B cell (primary cell): Measurements from ENCODE around the gene ARAP2. TPM values are rescaled to one million over a fixed set of nuclear protein-coding genes. Genes with fewer than 3 reads are reported as not detected.

Experiments
- ATAC-seq: fragments of 200-7000 bp; cut with Tn5 transposase; one replicate; pipeline ENCODE4 v1.10.0; 2021; ENCODE audit warnings: low read depth, mild to moderate bottlenecking, moderate number of reproducible peaks, moderate library complexity
- CTCF ChIA-PET: fragments of 350-600 bp; sonication (Branson Sonifier 250); formaldehyde crosslinking; loops from one replicate; lab custom pipeline; 2021; ENCODE audit warnings: antibody characterized with exemption, inconsistent platforms; lab: Charles Lee
- POLR2A ChIA-PET: fragments of 350-600 bp; sonication (Branson Sonifier 250); formaldehyde crosslinking; loops from one replicate; lab custom pipeline; 2021; ENCODE audit warnings: antibody characterized with exemption; lab: Charles Lee
- DNase-seq: peaks from one replicate; pipeline ENCODE4 v3.0.0; 2013
- H2AFZ ChIP-seq: 2 replicates; pipeline ENCODE4 v1.6.1; 2012; ENCODE audit warnings: mild to moderate bottlenecking, low read depth, low read length; ENCODE audit not compliant: insufficient read depth, poor library complexity, severe bottlenecking
- H3K27ac ChIP-seq, 2 donors: 1 replicate in 1 of 2; 2 replicates in 1 of 2; pipeline ENCODE4 v1.5.1; 2012 to 2013; ENCODE audit warnings: low read length in 2 of 2, mild to moderate bottlenecking in 2 of 2, moderate library complexity in 1 of 2
- H3K27me3 ChIP-seq, 4 experiments: fragments of 200-600 bp in 1 of 4; sonication (generic) in 1 of 4; replicated peaks in 1 of 4; 1 replicate in 2 of 4; 2 replicates in 2 of 4; pipeline versions ENCODE4 v1.6.1 to v1.7.0; 2013 to 2016; ENCODE audit warnings: low read length in 3 of 4, mild to moderate bottlenecking in 2 of 4, mixed read lengths in 1 of 4, moderate library complexity in 1 of 4; ENCODE audit not compliant: insufficient read depth in 4 of 4, control insufficient read depth in 3 of 4; ENCODE audit errors: control extremely low read depth in 1 of 4
- H3K36me3 ChIP-seq, 2 experiments: replicated peaks in 1 of 2; 1 replicate in 1 of 2; 2 replicates in 1 of 2; pipeline versions ENCODE4 v1.6.1 to v1.7.1; 2013; ENCODE audit warnings: low read length in 1 of 2; ENCODE audit not compliant: insufficient read depth in 2 of 2, control insufficient read depth in 1 of 2; ENCODE audit errors: control extremely low read depth in 1 of 2, extremely low read depth in 1 of 2
- H3K4me1 ChIP-seq, 2 donors: fragments of 200-600 bp in 1 of 2; sonication (generic) in 1 of 2; 1 replicate in 1 of 2; 2 replicates in 1 of 2; pipeline versions ENCODE4 v1.5.1 to v1.6.1; 2013 to 2017; ENCODE audit warnings: low read length in 2 of 2; ENCODE audit not compliant: control insufficient read depth in 2 of 2, insufficient read depth in 2 of 2
- H3K4me2 ChIP-seq: replicated peaks from 2 replicates; pipeline ENCODE3; 2012; ENCODE audit warnings: mild to moderate bottlenecking, low read depth, low read length; ENCODE audit not compliant: poor library complexity, severe bottlenecking
- H3K4me3 ChIP-seq, 5 experiments: fragments of 200-600 bp in 1 of 5; sonication (generic) in 1 of 5; 1 replicate in 3 of 5; 2 replicates in 2 of 5; pipeline versions ENCODE4 v1.5.1 to v1.7.0; 2011 to 2016; ENCODE audit warnings: low read length in 4 of 5, mild to moderate bottlenecking in 4 of 5, low read depth in 2 of 5, control low read depth in 1 of 5, moderate library complexity in 1 of 5; ENCODE audit not compliant: insufficient read depth in 1 of 5; ENCODE audit errors: control extremely low read depth in 1 of 5, extremely low read depth in 1 of 5
- H3K79me2 ChIP-seq: fragments of 200-600 bp; sonication (generic); one replicate; pipeline ENCODE4 v1.6.0; 2016; ENCODE audit warnings: low read length; ENCODE audit not compliant: control insufficient read depth, insufficient read depth
- H3K9ac ChIP-seq: fragments of 200-600 bp; sonication (generic); 2 replicates; pipeline ENCODE4 v1.6.1; 2017; ENCODE audit warnings: mild to moderate bottlenecking, low read length, moderate library complexity
- H3K9me3 ChIP-seq, 3 donors: one replicate each; pipeline versions ENCODE4 v1.6.1 to v1.7.1; 2013; ENCODE audit warnings: low read length in 2 of 3; ENCODE audit not compliant: control insufficient read depth in 2 of 3, insufficient read depth in 1 of 3; ENCODE audit errors: control extremely low read depth in 1 of 3
- H4K20me1 ChIP-seq: 2 replicates; pipeline ENCODE4 v1.6.0; 2012; ENCODE audit warnings: mild to moderate bottlenecking, low read length; ENCODE audit not compliant: insufficient read depth, control insufficient read depth, poor library complexity, severe bottlenecking
- H3K27ac Mint-ChIP-seq: one replicate; pipeline ENCODE4 v1.8.0; 2021; ENCODE audit warnings: mixed read lengths
- H3K27me3 Mint-ChIP-seq: one replicate; pipeline ENCODE4 v1.8.0; 2021; ENCODE audit warnings: mixed read lengths
- H3K4me1 Mint-ChIP-seq: one replicate; pipeline ENCODE4 v1.8.0; 2021; ENCODE audit warnings: mixed read lengths
- H3K4me3 Mint-ChIP-seq: one replicate; pipeline ENCODE4 v1.8.0; 2021; ENCODE audit warnings: mixed read lengths
- H3K9me3 Mint-ChIP-seq: one replicate; pipeline ENCODE4 v1.8.0; 2022; ENCODE audit warnings: mixed read lengths; ENCODE audit not compliant: insufficient read depth
- CTCF ChIP-seq: fragments of 200-600 bp; IDR thresholded peaks from one replicate; pipeline ENCODE4 v1.8.0; 2022; ENCODE audit warnings: antibody characterized with exemption, mild to moderate bottlenecking
- EZH2 ChIP-seq: IDR thresholded peaks from 2 replicates; pipeline ENCODE4 v1.6.1; 2012; ENCODE audit warnings: borderline replicate concordance, low read depth, mild to moderate bottlenecking, moderate library complexity, low read length; ENCODE audit not compliant: insufficient read depth, poor library complexity, severe bottlenecking
- WGBS: methylation state at CpG from one replicate; pipeline ENCODE4 v1.1.5; 2013; ENCODE audit warnings: missing lambda C conversion rate; ENCODE audit not compliant: insufficient coverage; 5-methylcytosine and 5-hydroxymethylcytosine counted together
- intact Hi-C: fragments of 100-400 bp; cut with micrococcal nuclease; formaldehyde crosslinking; loops from one replicate; pipeline ENCODE4 v1.10.0; 2022
- polyA plus RNA-seq: library from polyadenylated mRNA; depleted of rRNA; stranded (reverse); fragments of >200 nt; gene quantifications from 2 replicates; pipeline ENCODE4 v1.2.3, GENCODE V29; 2012
- total RNA-seq, 2 donors: library from RNA; stranded (reverse); fragments of 120-200 nt in 1 of 2; gene quantifications; 1 replicate in 1 of 2; 2 replicates in 1 of 2; pipeline versions ENCODE4 v1.2.3 to v1.2.4, GENCODE V29; 2013 to 2022

The ARAP2 gene
- total and polyA plus RNA-seq, 2 donors (not counting 1 experiment from before 2014, with no cell fraction given) = 13.2 to 88.0 TPM

- Histone ChIP-seq H4K20me1 (no peaks in the 10 kb centered on the region), H3K4me1 (no peaks in the 10 kb centered on the region), H3K27me3 (no peaks in the 10 kb centered on the region), H3K9ac (no peak overlapping the region), H3K4me3 (no peak overlapping the region), H3K79me2 (no peaks in the 10 kb centered on the region), H3K27ac (no peak overlapping the region), H3K9me3 (peaks cover 0 to 1% (median 0%) of the 10 kb centered on the region in 3 donors), H3K36me3 (peaks cover 35 to 63% of the 10 kb centered on the region in 2 experiments), H2AFZ (no peak overlapping the region), H3K4me2 (no peak overlapping the region)
- no peak for ATAC-seq
- H3K4me3 Mint-ChIP-seq = no peak overlapping the region
- ChIA-PET CTCF (interaction anchor here (2.2 kb wide), 1 partner anchor 318 kb away, joined by 8 read pairs; no protein-coding TSS in a partner anchor), POLR2A (no interaction called here)
- H3K27ac Mint-ChIP-seq = no peak overlapping the region
- no peak for TF ChIP-seq CTCF
- TF ChIP-seq EZH2 = no peak
- WGBS = 73% methylated on average over 2 of the region's 3 CpGs
- no peaks in the 10 kb centered on the region for H3K9me3 Mint-ChIP-seq
- intact Hi-C loops = no loop called here
- H3K4me1 Mint-ChIP-seq = no peaks in the 10 kb centered on the region
- no peaks in the 10 kb centered on the region for H3K27me3 Mint-ChIP-seq
- DNase-seq = no peak
Measured at GRCh38 chr4:36081185-36081584, 163.1 kb downstream of the ARAP2 start.

- Mint-ChIP-seq H3K9me3 (no peaks in the 10 kb centered on the region), H3K4me1 (no peaks in the 10 kb centered on the region), H3K27ac (no peak overlapping the region), H3K4me3 (no peak overlapping the region), H3K27me3 (no peaks in the 10 kb centered on the region)
- no peak for TF ChIP-seq CTCF
- TF ChIP-seq EZH2 = no peak
- peaks cover 0 to 1% (median 0%) of the 10 kb centered on the region in 3 donors for H3K9me3 ChIP-seq
- POLR2A ChIA-PET = no interaction called here
- H3K79me2 ChIP-seq = no peaks in the 10 kb centered on the region
- H3K9ac ChIP-seq = no peak overlapping the region
- no peak for ATAC-seq
- CTCF ChIA-PET = interaction anchor here (0.8 kb wide), 1 partner anchor 270 kb away, joined by 4 read pairs; no protein-coding TSS in a partner anchor
- no peak overlapping the region for H3K27ac ChIP-seq
- H3K4me3 ChIP-seq = no peak overlapping the region
- H2AFZ ChIP-seq = no peak overlapping the region
- no CpG with 5 or more reads among the region's 2 CpGs for WGBS
- no peaks in the 10 kb centered on the region for H3K4me1 ChIP-seq
- intact Hi-C loops = no loop called here
- no peak for DNase-seq
- no peak overlapping the region for H3K4me2 ChIP-seq
- H3K36me3 ChIP-seq = peaks cover 42 to 59% of the 10 kb centered on the region in 2 experiments
- no peaks in the 10 kb centered on the region for H3K27me3 ChIP-seq
- H4K20me1 ChIP-seq = no peaks in the 10 kb centered on the region
Measured at GRCh38 chr4:36079666-36080065, 164.6 kb downstream of the ARAP2 start.
